HG03135 (cell line): ENCODE measurements around the gene PGM2.
A peak's percentile ranks its signal among the peaks of the same experiment; 100 is the strongest.

Source experiments
- ATAC-seq: cut with Tn5 transposase; IDR thresholded peaks from one replicate; pipeline ENCODE4 v1.9.1; 2021; ENCODE audit warnings: mild to moderate bottlenecking, moderate library complexity; ENCODE audit not compliant: unreplicated experiment

Gene PGM2

DNA sequence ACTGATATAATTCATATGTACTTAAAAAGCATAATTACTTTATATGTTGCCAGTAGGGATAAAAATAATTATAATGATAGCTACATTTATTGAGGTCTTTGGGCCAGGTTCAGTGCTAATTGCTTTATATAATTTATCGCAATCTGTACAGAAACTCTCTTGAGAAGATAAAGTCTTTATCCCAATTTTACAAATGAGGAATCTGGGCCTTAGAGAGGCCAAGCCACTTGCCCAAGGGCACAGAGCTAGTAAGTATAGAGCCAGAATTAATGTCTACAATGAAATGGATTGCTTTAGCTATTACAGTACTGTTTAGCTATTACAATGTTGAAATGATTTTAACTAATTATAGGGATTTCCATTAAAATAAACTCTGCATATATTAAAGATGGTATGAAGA, 33.8 kb downstream of the PGM2 start:
- ATAC-seq: no peak

DNA sequence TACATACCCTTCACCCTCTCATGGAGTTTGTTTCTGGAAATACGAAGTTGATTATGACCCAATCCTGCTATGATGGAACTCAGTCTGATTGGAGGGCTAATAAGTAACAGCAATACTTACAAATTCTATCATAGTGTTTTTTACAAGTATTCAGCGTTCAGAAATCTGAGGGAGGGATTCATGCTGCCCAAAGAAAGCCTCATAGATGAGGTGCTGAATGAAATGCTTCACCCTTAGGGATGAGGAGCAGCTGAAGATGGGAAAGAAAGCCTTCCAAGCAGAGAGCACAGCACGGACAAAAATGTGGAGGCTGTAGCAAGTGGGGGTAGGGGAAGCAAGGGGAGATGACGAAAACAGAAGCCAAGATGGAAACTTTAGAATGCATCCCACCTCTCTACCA, 36.5 kb downstream of the PGM2 start:
- ATAC-seq: no peak

DNA sequence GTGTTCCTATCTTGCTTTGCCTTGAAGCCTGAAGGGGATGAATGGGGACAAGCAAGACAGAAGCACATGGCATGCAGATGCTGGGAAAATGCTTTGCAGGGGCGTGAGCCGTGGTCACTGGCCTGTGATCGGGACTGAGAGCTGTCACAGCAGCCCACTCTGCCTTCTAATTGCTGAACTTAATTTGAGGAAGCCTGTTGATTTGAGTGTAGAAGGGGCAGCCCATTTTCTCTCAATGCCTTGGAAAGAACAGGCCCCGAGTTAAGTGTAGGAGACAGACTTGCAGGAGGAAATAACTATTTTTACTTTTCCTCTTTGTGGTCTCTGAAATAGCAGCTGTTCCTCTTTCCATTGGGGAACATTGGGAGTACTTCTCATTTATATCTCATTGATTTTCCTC, 38.3 kb downstream of the PGM2 start:
- no peak for ATAC-seq

DNA sequence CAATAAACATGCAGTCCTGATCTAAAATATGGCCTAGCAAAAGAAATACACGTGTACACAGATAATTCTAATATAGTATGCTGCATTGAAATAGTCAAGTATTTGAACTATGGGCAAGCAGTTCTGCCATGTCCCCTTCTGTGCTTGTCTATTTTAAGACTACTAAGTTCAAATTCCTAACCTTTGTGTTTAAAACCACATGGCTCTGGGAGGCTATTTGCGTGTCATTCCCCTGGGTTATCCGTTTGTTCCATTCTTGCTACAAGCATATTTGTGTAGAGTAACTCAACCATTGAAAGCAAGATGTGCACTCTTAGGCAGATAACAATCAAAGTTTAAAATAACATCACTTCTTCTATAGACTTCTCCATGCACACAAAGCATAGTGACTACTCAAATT, 39.0 kb downstream of the PGM2 start:
- no peak for ATAC-seq

DNA sequence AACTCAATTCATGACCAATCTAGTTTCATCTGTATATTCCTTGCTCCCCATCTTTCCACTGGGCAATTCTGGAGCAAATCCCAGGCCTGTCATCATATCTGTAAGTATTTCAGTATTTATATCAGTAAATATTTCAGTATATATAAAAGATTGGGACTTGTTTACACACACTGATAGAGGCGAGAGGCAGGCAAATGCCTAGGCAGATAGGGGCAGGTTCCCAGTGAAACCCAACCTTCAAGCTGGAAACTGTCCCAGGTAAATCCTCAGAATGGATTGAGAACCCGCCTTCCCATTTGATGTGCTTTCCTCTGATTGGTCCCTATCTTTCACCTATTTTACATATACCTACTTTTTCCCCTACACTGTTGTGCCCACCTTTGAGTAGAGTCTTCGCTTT, 40.6 kb downstream of the PGM2 start:
- no peak for ATAC-seq

DNA sequence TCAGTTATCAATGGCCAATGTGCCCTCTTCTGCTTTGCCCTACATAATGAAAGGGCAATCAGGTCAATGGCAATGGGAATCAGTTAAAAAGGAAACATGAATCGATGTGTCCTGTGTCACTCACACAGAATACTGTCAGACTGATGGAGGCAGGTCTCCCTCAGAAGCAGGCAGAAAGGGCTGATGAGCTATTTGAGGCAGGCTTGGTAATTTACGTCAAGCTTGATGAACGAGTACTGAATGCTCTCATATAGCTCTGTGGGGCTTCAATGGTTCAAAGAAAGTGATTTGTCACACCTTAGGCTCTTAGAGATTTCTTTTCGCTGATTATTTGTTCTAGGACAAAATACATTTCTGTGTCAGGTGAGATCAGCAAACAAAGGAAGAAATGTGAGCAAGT, 41.8 kb downstream of the PGM2 start:
- ATAC-seq: no peak

DNA sequence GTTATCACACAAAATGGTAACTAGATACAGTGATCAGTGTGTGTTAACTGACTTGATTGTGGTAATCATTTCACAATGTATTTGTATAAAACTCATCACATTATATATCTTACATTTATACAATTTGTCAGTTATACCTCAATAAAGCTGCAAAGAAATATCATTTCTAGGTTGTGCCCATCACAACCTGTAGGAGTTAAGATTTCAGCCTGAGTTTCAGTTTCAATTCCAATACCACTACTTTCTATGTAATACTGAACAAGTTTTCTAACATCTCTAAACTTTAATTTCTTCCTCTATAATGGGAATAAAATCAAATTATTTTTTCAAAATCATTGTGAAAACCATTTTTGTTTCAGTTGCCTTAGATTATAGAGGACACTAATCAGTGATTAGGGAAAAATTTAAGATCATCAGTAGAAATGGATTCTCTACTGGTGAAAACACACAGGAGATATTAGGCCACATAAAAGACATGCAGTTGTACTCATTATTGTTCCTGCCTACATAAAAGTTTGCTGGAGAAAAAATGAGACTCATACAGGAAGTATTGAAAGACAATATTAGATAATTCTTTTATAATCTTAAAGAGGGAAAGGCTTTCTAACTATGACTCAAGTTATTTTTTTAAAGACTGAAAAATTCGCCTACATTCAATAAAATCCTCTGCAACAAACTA, 46.0 kb downstream of the PGM2 start:
- ATAC-seq: no peak

DNA sequence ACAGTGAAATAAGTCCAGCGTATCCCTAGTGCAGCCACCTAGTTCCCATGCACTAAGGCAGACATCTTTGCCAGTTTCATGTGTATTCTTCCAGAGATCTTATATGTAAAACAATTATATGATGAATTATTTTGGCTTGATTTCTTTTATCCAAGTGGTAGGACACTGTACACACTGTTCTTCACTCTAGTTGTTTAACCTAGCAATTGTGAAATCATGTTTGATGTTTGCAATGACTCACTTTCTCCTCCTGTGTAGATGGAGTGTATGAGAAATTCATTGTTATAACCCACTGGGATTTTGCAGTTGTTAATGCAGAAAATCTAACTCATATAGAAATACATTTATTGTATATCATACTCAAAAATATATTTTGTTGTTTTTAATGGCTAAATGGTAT, 46.9 kb downstream of the PGM2 start:
- ATAC-seq: no peak

DNA sequence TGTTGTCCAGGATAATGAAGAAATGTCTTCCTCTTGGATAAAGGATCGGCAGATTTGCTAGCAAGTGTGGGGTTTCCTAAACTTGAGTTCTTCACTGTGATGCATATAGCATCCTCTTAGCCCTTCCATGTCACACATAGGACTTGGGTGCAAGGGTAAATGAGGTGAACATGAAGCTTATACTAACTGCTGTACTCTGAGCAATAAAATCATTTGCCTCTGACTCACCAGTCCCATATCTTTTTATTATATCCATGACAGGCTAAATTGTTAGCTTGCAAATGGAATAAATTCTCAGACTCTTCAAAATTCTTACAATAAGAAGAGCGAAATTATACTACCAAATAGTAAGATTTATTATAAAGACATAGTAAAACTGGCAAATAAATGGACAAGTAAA, 49.7 kb downstream of the PGM2 start:
- ATAC-seq: no peak

DNA sequence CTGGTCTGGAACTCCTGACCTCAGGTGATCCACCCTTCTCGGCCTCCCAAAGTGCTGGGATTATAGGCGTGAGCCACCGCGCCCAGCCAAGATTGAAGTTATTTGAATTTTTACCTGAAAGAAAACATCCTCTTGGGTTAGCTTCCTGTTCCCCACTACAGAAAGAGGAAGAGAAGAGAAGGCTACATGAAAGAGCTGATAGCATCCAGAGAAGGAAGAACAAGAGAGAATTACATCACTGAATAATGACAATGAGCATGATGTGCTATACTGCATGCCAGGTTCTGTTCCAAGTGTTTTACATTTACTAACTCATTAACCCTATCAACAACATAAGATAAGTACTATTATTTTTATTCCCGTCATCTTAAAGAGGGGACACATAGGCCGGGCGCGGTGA, 52.9 kb downstream of the PGM2 start:
- no peak for ATAC-seq

DNA sequence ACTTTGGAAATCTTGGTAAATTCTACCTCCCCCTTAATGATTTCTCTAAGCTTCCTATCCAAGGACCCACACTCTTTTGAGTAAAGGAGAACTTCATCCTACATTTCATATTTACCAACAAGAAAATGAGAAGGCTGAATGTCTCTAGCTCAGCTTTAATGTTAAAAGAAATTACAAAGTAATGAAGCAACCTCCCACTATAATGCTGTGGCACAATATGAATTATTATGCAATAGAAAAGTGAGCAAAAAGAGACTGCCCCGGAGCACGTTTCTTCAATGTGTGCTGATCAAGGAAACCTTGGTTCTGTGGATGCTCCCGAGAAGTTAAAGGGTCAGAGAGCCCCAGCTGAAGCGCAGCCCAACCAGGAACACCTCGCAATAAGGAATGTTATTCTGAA, 55.3 kb downstream of the PGM2 start:
- ATAC-seq: no peak

DNA sequence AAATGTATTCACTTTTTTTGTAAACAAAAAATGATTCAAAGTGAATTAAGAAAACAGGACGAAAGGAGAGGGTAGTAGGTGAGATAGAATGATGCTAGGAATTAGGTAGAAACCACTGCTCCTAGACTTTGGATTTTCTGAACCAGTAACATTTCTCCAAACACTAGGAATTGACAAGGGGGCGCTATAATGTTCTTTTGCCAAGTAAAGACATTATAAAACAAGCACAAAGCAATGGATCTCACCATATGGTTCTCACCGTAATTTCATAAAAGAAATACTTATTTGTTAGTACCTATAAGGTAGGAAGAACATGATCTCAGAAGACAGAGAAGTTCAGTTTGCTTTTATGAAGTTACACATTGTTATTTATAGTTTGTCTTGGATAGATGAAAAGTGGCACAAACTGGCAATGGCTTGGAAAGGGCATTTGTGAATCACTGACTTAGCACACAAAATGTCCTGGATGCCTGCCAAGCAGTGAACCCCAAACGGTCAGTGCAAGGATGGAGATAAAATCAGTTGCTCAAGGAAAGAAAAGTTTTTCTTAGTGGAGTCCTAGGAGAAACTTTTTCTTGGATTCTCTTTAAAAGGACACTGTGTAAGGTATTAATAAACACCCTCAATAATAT, 56.3 kb downstream of the PGM2 start:
- no peak for ATAC-seq

DNA sequence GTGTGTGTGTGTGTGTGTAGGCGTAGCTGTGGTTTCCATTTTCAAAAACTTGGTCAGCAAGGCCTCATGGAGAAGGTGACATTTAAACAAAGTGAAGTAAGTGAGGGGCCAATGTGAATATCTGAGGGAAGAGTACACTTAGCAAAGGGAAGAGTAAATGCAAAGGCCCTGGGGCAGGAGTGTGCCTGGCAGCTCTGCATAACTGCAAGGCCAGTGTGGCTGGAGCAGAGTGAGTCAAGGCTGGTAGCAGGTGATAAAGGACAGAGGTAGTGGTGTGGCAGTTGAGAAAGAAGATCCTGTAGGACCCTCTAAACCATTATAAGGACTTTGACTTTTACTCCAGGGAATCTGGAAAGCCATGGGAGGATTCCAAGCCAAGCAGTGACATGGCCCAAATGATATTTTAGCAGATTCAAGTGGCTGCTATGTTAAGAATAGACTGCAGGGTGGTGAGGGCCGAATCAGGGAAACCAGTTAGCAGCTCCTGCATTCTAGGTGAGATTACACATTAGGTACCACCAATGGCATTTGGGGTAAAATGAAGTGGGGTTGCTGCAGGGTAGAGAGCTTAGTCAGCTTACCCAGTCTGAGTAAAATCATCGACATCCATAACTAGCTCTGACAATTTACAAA, 58.5 kb downstream of the PGM2 start:
- ATAC-seq: no peak

DNA sequence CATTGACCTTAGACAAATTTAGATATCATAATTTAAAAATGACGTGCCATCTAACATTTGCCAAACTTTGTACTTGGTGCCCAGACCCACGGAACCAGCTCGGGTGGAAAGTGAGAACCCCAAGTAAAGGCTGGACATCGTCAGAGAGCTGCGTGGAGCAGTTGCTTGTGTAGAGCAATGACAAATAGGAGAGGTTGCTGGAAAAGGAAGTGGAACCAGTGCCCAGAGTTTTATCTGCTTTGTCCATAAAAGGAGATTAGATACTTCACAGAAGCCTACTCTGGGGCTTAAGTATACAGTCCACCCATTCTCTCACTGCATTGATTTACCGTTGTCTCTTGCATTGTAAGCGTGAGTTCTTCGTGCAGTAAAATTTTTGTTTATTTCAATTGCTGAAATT, 59.0 kb downstream of the PGM2 start:
- no peak for ATAC-seq

DNA sequence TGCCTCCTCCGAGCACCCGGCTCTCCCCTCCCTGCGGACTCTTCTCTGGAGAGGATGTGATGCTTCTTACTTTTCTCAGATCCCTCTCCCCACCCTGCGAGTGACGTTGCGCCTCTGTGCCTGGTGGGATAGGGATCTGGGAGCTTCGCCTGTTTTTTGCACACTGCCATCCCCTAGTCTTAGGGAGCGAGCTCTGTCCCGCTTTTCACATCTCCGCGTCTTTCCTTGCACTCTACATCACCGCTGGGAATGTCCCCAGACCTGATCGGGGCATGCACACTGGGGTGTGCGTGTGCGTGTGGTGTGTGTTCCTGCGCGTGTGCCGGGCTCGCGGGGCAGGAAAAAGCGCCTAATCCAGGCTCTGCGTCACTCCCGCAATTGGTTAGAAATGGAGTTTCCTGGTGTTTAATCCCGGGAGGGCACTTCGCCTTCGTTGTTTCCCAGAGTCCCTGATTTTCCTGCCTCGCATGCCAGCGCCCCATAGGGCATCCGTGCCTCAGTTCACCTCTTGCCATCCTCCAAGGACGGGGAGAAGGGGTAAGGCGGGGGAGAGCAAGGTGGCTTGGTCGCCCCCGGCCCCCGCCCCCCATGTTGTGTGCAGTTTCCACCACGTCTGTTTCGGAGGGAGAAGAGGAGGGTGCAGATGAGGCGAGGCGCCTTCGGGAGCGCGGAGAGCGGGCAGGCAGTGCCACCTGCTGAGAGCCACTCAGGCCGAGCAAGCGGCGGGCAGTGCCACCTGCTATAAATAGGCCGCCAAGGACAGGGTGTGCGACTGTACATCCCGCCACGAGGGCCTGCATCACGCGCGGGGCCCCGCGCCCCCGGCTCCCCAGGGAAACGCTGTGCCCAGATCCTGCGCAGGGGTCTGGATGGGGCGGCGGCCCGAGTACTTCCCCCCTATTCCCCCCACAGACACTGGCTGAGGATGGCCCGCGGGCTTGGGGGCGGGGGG, 63.6 kb downstream of the PGM2 start:
- ATAC-seq: peak; percentile 12

DNA sequence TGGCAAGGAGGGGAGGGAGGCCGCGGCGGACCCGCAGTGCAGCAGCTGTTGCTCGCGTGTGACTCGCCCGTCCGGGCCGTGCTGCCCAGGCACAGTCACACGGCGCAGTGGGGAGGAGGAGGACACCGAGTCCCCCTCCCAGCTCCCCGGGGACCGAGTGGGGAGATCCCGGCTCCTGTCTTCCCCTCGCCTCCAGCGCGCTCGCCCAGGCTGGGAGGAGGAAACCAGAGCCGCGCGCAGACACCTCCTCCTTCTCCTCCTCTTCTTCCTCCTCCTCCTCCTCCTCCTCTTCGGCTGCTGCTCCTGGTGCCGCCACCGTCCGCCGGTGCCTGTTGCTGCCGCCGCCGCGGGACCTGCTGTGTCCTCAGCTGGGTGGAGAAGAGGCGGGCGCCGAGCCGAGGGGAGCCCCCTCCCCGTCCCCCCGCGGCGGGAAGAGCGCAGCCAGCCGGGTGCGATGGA, 64.3 kb downstream of the PGM2 start, which contains the start of gene TBC1D1:
TBC1D1 (plus strand) TSS at position 284 of the 459 bp plus-strand sequence. CDS start 11,012 bp downstream, outside the sequence.
- ATAC-seq: peak; percentile 20

DNA sequence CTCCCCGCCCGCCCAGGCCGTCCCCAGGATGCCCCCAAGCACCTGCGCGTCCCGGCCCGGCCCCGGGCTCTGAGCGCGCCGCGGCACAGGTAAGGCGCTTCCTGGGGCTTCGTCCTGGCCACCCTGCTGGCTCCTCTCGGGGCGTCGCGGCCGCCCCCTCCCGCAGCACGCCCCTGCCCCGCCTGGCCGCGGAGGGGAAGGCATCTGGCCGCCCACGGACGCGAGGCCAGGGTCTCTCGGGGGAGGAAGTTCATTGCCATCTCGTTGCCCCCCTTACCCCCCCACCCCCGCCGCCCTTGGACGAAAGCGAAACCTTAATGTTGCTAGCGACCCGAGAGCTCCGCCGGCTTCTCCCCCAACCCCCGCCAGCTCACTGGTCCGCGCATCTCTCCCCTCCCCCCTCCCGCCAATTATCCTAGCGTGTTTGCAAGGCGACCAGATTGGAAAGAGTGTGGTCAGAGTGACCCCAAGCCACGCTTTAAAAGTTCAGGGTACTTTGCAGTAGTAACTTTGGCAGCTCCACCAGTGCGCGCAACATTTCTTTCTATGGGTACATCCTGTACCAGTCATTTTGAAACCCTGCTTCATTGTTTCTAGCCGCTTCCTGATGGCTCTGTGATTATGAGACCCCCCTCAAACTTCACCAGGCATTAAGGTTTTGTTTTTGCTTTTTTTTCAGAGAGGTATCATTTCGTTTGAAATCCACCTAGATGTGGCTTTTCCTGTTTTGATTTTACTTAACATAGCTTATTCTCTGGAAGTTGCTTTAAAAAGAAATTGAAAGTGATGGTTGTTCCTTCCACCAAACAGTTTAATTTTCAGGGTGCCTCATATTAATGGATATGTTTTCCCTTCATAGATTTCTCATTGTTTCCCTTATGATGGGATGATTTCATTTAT, 65.0 kb downstream of the PGM2 start:
- peak; percentile 57 for ATAC-seq

DNA sequence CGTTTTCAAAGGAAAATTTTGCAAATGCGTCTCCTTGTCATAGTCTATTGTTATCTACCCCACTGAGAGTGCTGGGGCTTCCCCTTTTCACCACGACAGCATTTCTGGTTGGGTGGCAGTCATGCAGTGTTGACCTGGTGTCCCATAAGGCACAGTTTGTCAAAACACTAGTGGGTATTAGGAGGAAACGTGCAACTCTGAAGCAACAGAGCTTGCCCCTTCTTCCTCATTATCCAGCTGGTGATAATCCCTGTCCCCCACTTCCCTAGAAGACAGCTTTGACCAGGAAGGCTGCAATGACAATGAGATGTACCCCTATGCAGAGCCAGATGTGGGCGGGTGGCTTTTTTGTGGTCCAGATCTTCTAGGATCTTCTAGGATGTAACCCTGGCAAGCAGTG, 66.2 kb downstream of the PGM2 start:
- ATAC-seq: peak; percentile 44

DNA sequence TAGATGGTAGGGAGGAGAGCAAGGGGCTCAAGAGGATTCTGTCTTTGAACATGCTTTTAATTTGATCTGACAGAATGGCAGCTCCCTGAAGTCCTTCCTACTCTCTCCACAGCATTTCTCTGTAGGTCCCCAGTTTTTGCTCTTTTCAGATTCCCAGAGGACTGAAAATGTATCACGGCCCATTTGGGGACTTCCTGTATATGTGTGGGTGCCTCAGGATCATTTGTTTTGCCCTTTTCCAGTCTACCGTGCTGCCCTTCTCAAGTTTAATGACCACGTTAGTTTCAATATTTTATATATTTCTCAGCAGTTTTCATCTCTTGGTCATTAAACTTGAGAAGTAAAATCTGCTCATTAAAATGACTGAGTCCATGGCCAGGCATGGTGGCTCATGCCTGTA, 66.7 kb downstream of the PGM2 start:
- ATAC-seq: no peak

DNA sequence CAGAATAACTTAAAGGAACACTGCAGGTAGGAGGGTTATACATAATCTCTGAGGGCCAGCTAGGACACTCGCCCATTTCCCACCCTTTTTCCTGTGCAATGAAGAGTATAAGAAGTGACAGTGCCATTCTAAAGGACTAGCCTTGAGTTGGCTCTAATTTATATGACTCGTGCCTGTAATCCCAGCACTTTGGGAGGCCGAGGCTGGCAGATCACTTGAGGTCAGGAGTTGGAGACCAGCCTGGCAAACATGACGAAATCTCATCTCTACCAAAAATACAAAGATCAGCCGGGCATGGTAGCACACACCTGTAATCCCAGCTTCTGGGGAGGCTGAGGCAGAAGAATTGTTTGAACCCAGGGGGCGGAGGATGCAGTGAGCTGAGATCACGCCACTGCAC, 68.8 kb downstream of the PGM2 start:
- no peak for ATAC-seq
